ENCODE data around the gene KATNIP. TPM values are rescaled to one million over a fixed set of nuclear protein-coding genes. Genes with fewer than 3 reads are reported as not detected.
A peak's percentile ranks its signal among the peaks of the same experiment; 100 is the strongest.

The KATNIP gene
- total and polyA plus RNA-seq, 2 of the 13 experiments (the other 11 are each of a cell fraction or from before 2014, with no cell fraction given): 9.7 to 12.0 TPM

DNA sequence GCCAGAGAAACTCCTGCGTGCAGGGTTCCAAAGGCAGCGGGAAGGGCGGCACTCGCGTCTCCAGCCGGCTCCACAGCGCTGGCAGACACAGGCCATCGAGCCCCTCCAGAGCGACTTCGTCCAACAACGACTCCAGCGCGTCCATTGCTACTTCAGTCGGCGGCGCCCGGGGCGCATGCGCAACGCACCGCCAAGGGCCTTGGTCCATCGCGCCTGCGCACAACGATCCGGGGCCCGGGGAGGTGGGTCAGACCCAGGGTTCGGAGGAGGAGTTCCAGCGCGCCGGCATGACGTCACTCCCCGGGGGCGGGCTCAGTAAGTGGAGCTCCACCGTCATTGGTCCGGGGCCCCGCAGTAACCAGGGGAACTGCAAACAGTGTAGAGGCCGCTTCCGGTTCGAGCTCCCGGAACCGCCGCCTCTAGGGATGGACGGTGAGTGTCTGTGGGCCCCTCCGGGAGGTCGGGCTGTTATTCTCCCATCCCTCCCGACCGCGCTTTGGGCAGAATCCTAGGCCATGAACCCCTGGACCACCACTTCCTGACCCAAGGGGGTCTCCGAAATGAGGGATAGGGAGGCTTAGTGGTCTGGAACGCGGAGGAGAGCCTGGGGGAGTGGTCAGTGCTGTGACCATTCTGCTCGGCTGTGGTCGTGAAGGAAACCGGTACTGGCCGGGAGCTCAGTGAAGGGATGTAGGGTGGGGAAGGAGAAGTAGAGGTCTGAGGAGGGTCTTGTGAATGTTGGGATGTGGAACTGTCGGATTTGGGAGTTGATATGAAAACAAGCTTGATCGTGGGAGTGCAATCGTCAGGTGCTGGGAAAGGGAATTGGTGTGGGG lies at the start of gene KATNIP, which contains the start of gene GTF3C1 (continued):
- TF ChIP-seq, protein P1, sequence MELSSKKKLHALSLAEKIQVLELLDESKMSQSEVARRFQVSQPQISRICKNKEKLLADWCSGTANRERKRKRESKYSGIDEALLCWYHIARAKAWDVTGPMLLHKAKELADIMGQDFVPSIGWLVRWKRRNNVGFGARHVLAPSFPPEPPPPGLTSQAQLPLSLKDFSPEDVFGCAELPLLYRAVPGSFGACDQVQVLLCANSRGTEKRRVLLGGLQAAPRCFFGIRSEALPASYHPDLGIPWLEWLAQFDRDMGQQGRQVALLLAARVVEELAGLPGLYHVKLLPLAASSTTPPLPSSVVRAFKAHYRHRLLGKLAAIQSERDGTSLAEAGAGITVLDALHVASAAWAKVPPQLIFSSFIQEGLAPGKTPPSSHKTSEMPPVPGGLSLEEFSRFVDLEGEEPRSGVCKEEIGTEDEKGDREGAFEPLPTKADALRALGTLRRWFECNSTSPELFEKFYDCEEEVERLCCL (CRISPR knock-in tag; IDR thresholded peaks at IDR 0.05; ENCODE audit: borderline replicate concordance): peak; percentile 89; the same call in 1 of the 2 replicates
- TF ChIP-seq ZNF792 (CRISPR knock-in tag; IDR thresholded peaks at IDR 0.05) (no peak), HNRNPL (IDR thresholded peaks at IDR 0.05; ENCODE audit: low read depth, low read length) (0 out of 2 replicates have a peak, but pooled peaks have one; percentile 8), ZNF136 (CRISPR knock-in tag; IDR thresholded peaks at IDR 0.05; ENCODE audit: low read depth) (peak; percentile 78; the same call in 1 of the 2 replicates), XRCC5 (optimal IDR thresholded peaks at IDR 0.05; ENCODE audit: low read length) (peak; percentile 58), ZNF543 (CRISPR knock-in tag; IDR thresholded peaks at IDR 0.05) (peak; percentile 57), ZNF256 (CRISPR knock-in tag; conservative IDR thresholded peaks at IDR 0.05) (no peak), FOXK2 (IDR thresholded peaks at IDR 0.05) (no peak), SRSF1 (optimal IDR thresholded peaks at IDR 0.05; ENCODE audit: low read depth, low read length) (peak; percentile 95), ZNF225 (CRISPR knock-in tag; IDR thresholded peaks at IDR 0.05) (peak; percentile 61), KDM4B (CRISPR knock-in tag; IDR thresholded peaks at IDR 0.05) (peak; percentile 65; the same call in 1 of the 2 replicates), ZBTB38 (CRISPR knock-in tag; IDR thresholded peaks at IDR 0.05) (peak; percentile 72; the same call in 1 of the 2 replicates), MAF1 (CRISPR knock-in tag; IDR thresholded peaks at IDR 0.05; ENCODE audit: borderline replicate concordance) (peak; percentile 87; the same call in 1 of the 2 replicates), U2AF1 (optimal IDR thresholded peaks at IDR 0.05; ENCODE audit: low read depth, low read length) (no peak), ZNF160 (CRISPR knock-in tag; IDR thresholded peaks at IDR 0.05) (no peak; the same call in 1 of the 2 replicates), WIZ (CRISPR knock-in tag; IDR thresholded peaks at IDR 0.05) (0 out of 2 replicates have a peak, but pooled peaks have one; percentile 74), MEIS2 (CRISPR knock-in tag; IDR thresholded peaks at IDR 0.05) (0 out of 2 replicates have a peak, but pooled peaks have one; percentile 47)
- TF ChIP-seq, protein P2, sequence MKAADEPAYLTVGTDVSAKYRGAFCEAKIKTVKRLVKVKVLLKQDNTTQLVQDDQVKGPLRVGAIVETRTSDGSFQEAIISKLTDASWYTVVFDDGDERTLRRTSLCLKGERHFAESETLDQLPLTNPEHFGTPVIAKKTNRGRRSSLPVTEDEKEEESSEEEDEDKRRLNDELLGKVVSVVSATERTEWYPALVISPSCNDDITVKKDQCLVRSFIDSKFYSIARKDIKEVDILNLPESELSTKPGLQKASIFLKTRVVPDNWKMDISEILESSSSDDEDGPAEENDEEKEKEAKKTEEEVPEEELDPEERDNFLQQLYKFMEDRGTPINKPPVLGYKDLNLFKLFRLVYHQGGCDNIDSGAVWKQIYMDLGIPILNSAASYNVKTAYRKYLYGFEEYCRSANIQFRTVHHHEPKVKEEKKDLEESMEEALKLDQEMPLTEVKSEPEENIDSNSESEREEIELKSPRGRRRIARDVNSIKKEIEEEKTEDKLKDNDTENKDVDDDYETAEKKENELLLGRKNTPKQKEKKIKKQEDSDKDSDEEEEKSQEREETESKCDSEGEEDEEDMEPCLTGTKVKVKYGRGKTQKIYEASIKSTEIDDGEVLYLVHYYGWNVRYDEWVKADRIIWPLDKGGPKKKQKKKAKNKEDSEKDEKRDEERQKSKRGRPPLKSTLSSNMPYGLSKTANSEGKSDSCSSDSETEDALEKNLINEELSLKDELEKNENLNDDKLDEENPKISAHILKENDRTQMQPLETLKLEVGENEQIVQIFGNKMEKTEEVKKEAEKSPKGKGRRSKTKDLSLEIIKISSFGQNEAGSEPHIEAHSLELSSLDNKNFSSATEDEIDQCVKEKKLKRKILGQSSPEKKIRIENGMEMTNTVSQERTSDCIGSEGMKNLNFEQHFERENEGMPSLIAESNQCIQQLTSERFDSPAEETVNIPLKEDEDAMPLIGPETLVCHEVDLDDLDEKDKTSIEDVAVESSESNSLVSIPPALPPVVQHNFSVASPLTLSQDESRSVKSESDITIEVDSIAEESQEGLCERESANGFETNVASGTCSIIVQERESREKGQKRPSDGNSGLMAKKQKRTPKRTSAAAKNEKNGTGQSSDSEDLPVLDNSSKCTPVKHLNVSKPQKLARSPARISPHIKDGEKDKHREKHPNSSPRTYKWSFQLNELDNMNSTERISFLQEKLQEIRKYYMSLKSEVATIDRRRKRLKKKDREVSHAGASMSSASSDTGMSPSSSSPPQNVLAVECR (CRISPR knock-in tag; IDR thresholded peaks at IDR 0.05; ENCODE audit: borderline replicate concordance): peak; percentile 99
- TF ChIP-seq, protein P3, sequence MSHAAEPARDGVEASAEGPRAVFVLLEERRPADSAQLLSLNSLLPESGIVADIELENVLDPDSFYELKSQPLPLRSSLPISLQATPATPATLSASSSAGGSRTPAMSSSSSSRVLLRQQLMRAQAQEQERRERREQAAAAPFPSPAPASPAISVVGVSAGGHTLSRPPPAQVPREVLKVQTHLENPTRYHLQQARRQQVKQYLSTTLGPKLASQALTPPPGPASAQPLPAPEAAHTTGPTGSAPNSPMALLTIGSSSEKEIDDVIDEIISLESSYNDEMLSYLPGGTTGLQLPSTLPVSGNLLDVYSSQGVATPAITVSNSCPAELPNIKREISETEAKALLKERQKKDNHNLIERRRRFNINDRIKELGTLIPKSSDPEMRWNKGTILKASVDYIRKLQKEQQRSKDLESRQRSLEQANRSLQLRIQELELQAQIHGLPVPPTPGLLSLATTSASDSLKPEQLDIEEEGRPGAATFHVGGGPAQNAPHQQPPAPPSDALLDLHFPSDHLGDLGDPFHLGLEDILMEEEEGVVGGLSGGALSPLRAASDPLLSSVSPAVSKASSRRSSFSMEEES (CRISPR knock-in tag; IDR thresholded peaks at IDR 0.05): no peak
- TF ChIP-seq, protein P4, sequence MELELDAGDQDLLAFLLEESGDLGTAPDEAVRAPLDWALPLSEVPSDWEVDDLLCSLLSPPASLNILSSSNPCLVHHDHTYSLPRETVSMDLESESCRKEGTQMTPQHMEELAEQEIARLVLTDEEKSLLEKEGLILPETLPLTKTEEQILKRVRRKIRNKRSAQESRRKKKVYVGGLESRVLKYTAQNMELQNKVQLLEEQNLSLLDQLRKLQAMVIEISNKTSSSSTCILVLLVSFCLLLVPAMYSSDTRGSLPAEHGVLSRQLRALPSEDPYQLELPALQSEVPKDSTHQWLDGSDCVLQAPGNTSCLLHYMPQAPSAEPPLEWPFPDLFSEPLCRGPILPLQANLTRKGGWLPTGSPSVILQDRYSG (CRISPR knock-in tag; IDR thresholded peaks at IDR 0.05): no peak
- TF ChIP-seq, protein P5, sequence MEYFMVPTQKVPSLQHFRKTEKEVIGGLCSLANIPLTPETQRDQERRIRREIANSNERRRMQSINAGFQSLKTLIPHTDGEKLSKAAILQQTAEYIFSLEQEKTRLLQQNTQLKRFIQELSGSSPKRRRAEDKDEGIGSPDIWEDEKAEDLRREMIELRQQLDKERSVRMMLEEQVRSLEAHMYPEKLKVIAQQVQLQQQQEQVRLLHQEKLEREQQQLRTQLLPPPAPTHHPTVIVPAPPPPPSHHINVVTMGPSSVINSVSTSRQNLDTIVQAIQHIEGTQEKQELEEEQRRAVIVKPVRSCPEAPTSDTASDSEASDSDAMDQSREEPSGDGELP (IDR thresholded peaks at IDR 0.05; ENCODE audit: borderline replicate concordance, low read depth): no peak

Data from HepG2 (cell line).